ENCODE measurements around the gene TTBK1.

The TTBK1 gene

GRCh38 chr6:43331470-43331869 is 88.2 kb downstream of the TTBK1 start:
- no peak for TF ChIP-seq CTCF (IDR thresholded peaks at IDR 0.05; ENCODE audit: borderline replicate concordance, insufficient read depth, low read depth, low read length)
- no peak overlapping the region for H3K4me3 ChIP-seq (ENCODE audit: low read depth, low read length)

- H3K4me3 ChIP-seq (ENCODE audit: low read depth, low read length): no peak overlapping the region
- TF ChIP-seq CTCF (IDR thresholded peaks at IDR 0.05; ENCODE audit: borderline replicate concordance, insufficient read depth, low read depth, low read length): no peak
Measured at GRCh38 chr6:43331891-43332290, 88.6 kb downstream of the TTBK1 start.

- TF ChIP-seq CTCF (IDR thresholded peaks at IDR 0.05; ENCODE audit: borderline replicate concordance, insufficient read depth, low read depth, low read length): 0 out of 2 replicates have a peak, but pooled peaks have one; percentile 9
Measured at GRCh38 chr6:43334466-43335095, 91.3 kb downstream of the TTBK1 start.

GRCh38 chr6:43335469-43335868 is 92.2 kb downstream of the TTBK1 start:
- no peak for TF ChIP-seq CTCF (IDR thresholded peaks at IDR 0.05; ENCODE audit: borderline replicate concordance, insufficient read depth, low read depth, low read length)
- no peak overlapping the region for H3K4me3 ChIP-seq (ENCODE audit: low read depth, low read length)

More at GRCh38 chr6:43334466-43335095, 91.3 kb downstream of the TTBK1 start:
- H3K4me3 ChIP-seq (ENCODE audit: low read depth, low read length): no peak overlapping the region

GRCh38 chr6:43336382-43336781 is 93.1 kb downstream of the TTBK1 start:
- no peak overlapping the region for H3K4me3 ChIP-seq (ENCODE audit: low read depth, low read length)
- no peak for TF ChIP-seq CTCF (IDR thresholded peaks at IDR 0.05; ENCODE audit: borderline replicate concordance, insufficient read depth, low read depth, low read length)
